Subcutaneous abdominal adipose tissue (tissue), 5 donors: ENCODE data around the gene ZXDC.

Experiments used
- H3K27ac ChIP-seq: one replicate; pipeline ENCODE4 v1.7.0; 2013; ENCODE audit warnings: low read depth, mild to moderate bottlenecking, inconsistent platforms, low read length, moderate library complexity
- H3K27me3 ChIP-seq, 5 donors: one replicate each; pipeline ENCODE4 v1.7.0; 2013; ENCODE audit warnings: low read length in 5 of 5, inconsistent platforms in 1 of 5; ENCODE audit not compliant: control insufficient read depth in 5 of 5, insufficient read depth in 4 of 5
- H3K36me3 ChIP-seq, 5 donors: one replicate each; pipeline ENCODE4 v1.7.0; 2013; ENCODE audit warnings: low read length in 5 of 5; ENCODE audit not compliant: control insufficient read depth in 5 of 5, insufficient read depth in 5 of 5
- H3K4me1 ChIP-seq, 5 donors: one replicate each; pipeline ENCODE4 v1.7.0; 2013; ENCODE audit warnings: low read length in 5 of 5, mild to moderate bottlenecking in 3 of 5, moderate library complexity in 1 of 5; ENCODE audit not compliant: control insufficient read depth in 5 of 5, insufficient read depth in 5 of 5
- H3K4me3 ChIP-seq, 5 donors: one replicate each; pipeline ENCODE4 v1.7.0; 2013; ENCODE audit warnings: low read length in 5 of 5, low read depth in 1 of 5
- H3K9ac ChIP-seq, 5 donors: one replicate each; pipeline ENCODE4 v1.7.0; 2013; ENCODE audit warnings: low read length in 5 of 5, mild to moderate bottlenecking in 4 of 5, moderate library complexity in 3 of 5
- H3K9me3 ChIP-seq, 5 donors: one replicate each; pipeline ENCODE4 v1.7.0; 2013; ENCODE audit warnings: low read length in 5 of 5; ENCODE audit not compliant: control insufficient read depth in 5 of 5
- donor health status: healthy.
- donor health status: healthy.
- donor health status: healthy.
- donor health status: healthy.
- donor health status: healthy.

The ZXDC gene

GRCh38 chr3:126399351-126399735 is 76.3 kb downstream of the ZXDC start:
- Histone ChIP-seq H3K4me1 (peaks cover 0 to 22% (median 15%) of the 10 kb centered on the region in 5 donors), H3K27ac (no peak overlapping the region), H3K4me3 (no peak overlapping the region), H3K36me3 (no peaks in the 10 kb centered on the region), H3K27me3 (peaks cover 0 to 6% (median 3%) of the 10 kb centered on the region in 5 donors), H3K9me3 (peaks cover 0 to 7% (median 0%) of the 10 kb centered on the region in 5 donors), H3K9ac (no peak overlapping the region)

GRCh38 chr3:126398423-126399350 is 77.0 kb downstream of the ZXDC start:
- Histone ChIP-seq H3K9ac (no peak overlapping the region), H3K27ac (no peak overlapping the region), H3K9me3 (peaks cover 0 to 7% (median 0%) of the 10 kb centered on the region in 5 donors), H3K4me1 (peaks cover 0 to 22% (median 15%) of the 10 kb centered on the region in 5 donors), H3K27me3 (peaks cover 0 to 10% (median 3%) of the 10 kb centered on the region in 5 donors), H3K4me3 (no peak overlapping the region), H3K36me3 (no peaks in the 10 kb centered on the region)

- Histone ChIP-seq H3K36me3 (no peaks in the 10 kb centered on the region), H3K9ac (no peak overlapping the region), H3K4me1 (peaks cover 0 to 22% (median 15%) of the 10 kb centered on the region in 5 donors), H3K9me3 (peaks cover 0 to 7% (median 0%) of the 10 kb centered on the region in 5 donors), H3K4me3 (no peak overlapping the region), H3K27me3 (peaks cover 0 to 10% (median 3%) of the 10 kb centered on the region in 5 donors), H3K27ac (no peak overlapping the region)
Observed at GRCh38 chr3:126397610-126398422, 77.9 kb downstream of the ZXDC start.

- H3K9ac ChIP-seq: no peak overlapping the region
- peaks cover 0 to 22% (median 15%) of the 10 kb centered on the region in 5 donors for H3K4me1 ChIP-seq
- H3K9me3 ChIP-seq: peaks cover 0 to 7% (median 0%) of the 10 kb centered on the region in 5 donors
- H3K36me3 ChIP-seq: no peaks in the 10 kb centered on the region
- H3K4me3 ChIP-seq: no peak overlapping the region
- peaks cover 0 to 6% (median 3%) of the 10 kb centered on the region in 5 donors for H3K27me3 ChIP-seq
- no peak overlapping the region for H3K27ac ChIP-seq
Observed at GRCh38 chr3:126396536-126396935, 79.2 kb downstream of the ZXDC start.

- Histone ChIP-seq H3K27me3 (peaks cover 0 to 5% (median 3%) of the 10 kb centered on the region in 5 donors), H3K9me3 (peaks cover 0 to 7% (median 0%) of the 10 kb centered on the region in 5 donors), H3K27ac (no peak overlapping the region), H3K4me1 (peaks cover 0 to 22% (median 15%) of the 10 kb centered on the region in 5 donors), H3K36me3 (no peaks in the 10 kb centered on the region), H3K4me3 (no peak overlapping the region), H3K9ac (no peak overlapping the region)
Observed at GRCh38 chr3:126395846-126396513, 79.7 kb downstream of the ZXDC start.

GRCh38 chr3:126394977-126395321 is 80.7 kb downstream of the ZXDC start:
- no peaks in the 10 kb centered on the region for H3K36me3 ChIP-seq

GRCh38 chr3:126394179-126394976 is 81.3 kb downstream of the ZXDC start, which contains the start of gene CFAP100:
TSS of gene CFAP100 (plus strand) at chr3:126394909. CDS start at chr3:126396001, 1,092 bp downstream.
- no peaks in the 10 kb centered on the region for H3K36me3 ChIP-seq
- no peak within 1 kb of the TSS for H3K9ac ChIP-seq
- H3K27me3 ChIP-seq: peaks cover 0 to 5% (median 3%) of the 10 kb centered on the region in 5 donors
- H3K9me3 ChIP-seq: peaks cover 0 to 6% (median 0%) of the 10 kb centered on the region in 5 donors
- H3K27ac ChIP-seq: no peak within 1 kb of the TSS
- peaks cover 2 to 25% (median 18%) of the 10 kb centered on the region in 5 donors for H3K4me1 ChIP-seq
- peak within 1 kb of the TSS in 3 of 5 donors; percentile 17 to 47 (median 25) for H3K4me3 ChIP-seq

More at GRCh38 chr3:126394977-126395321, 80.7 kb downstream of the ZXDC start:
- Histone ChIP-seq H3K4me3 (peak overlapping the region in 2 of 5 donors; percentile 17 to 47), H3K9me3 (peaks cover 0 to 7% (median 0%) of the 10 kb centered on the region in 5 donors), H3K4me1 (peaks cover 0 to 22% (median 15%) of the 10 kb centered on the region in 5 donors), H3K27ac (no peak overlapping the region), H3K9ac (no peak overlapping the region), H3K27me3 (peaks cover 0 to 5% (median 3%) of the 10 kb centered on the region in 5 donors)

- Histone ChIP-seq H3K4me3 (no peak overlapping the region), H3K36me3 (no peaks in the 10 kb centered on the region), H3K27ac (no peak overlapping the region), H3K9ac (no peak overlapping the region), H3K4me1 (peaks cover 2 to 30% (median 24%) of the 10 kb centered on the region in 5 donors), H3K9me3 (peaks cover 0 to under 1% (median 0%) of the 10 kb centered on the region in 5 donors), H3K27me3 (peaks cover 0 to 5% (median 3%) of the 10 kb centered on the region in 5 donors)
Observed at GRCh38 chr3:126393563-126393962, 82.1 kb downstream of the ZXDC start.

GRCh38 chr3:126392246-126392645 is 83.4 kb downstream of the ZXDC start:
- Histone ChIP-seq H3K36me3 (no peaks in the 10 kb centered on the region), H3K27ac (no peak overlapping the region), H3K9me3 (no peaks in the 10 kb centered on the region), H3K4me3 (no peak overlapping the region), H3K9ac (no peak overlapping the region), H3K27me3 (peaks cover 0 to 5% (median 3%) of the 10 kb centered on the region in 5 donors), H3K4me1 (peaks cover 2 to 23% (median 18%) of the 10 kb centered on the region in 5 donors)
